GM21786 (cell line): ENCODE results near the gene IQCK.

Source experiments
- ATAC-seq: cut with Tn5 transposase; IDR thresholded peaks from one replicate; pipeline ENCODE4 v1.9.1; 2021; ENCODE audit not compliant: unreplicated experiment

IQCK gene

DNA sequence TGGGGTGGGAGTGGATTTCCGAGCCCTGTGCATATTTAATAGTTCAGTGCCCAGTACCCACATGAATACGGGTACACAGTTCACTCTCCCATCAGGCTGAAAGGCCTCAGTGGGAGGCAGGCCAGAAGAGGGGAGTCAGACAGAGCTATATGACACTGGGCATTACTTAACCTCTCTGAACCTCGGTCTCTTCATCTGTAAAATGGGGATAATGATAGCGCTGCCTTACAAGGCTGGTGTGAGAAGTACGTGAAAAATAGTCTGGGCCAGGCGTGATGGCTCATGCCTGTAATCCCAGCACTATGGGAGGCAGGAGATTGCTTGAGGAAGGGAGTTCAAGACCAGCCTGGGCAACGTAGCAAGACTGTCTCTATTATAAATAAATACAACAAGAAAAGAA lies 163.0 kb downstream of the IQCK start:
- ATAC-seq = no peak

DNA sequence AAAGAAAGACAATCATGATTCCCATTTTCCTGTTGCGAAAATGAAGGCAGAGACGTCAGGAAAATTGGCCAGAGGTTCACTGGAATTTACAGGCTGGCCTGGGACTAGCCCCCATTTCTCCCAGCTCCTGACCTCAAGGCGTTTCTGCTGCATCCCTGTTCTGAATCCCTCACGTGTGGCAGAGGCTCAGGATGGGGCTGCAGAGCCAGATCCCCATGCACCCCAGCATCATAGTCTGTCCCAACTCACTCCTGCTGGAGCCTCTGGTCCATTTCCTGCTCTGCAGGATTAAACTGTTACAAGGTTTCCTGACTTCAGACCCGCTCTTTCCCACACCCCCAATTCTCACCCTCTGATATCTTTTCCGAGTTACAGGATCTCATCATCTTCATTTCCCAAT lies 163.7 kb downstream of the IQCK start:
- no peak for ATAC-seq

DNA sequence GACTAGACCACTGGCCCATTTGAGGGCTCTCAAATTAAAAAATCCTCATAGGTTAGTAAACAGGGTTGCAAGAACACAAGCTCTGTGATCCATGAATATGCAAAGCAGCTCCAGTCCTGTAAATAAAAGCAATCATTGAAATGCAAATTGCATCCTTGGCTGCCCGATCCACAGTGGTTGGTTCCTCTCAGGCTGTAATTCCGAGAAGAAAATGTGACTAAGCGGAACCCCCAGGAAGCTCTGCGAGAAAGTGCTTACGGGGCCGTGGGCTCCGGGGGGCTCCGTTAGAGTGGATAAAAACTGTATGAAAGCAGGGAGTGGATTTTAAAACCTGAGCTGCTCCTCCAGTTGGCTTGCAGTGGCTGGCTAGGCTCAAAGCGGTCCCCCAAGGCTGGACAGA lies 164.1 kb downstream of the IQCK start:
- no peak for ATAC-seq

DNA sequence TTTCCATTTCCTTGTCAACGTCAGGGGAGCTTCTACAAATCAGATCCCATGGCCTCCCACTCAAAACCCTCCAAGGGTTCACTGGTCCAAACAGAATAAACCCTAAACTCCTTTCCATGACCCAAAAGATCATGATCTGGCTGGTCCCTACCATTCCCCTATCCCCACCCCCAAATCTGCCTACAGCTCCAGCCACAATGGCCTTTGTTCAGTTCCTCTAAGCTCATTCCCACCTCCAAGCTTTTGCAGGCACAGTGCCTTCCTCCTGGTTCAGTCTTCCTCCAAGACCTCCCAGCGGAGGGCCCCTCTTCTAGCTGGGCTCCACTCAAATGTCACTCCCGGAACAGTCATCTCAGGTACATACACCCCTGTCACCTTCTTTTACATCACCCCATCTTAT lies 164.6 kb downstream of the IQCK start:
- no peak for ATAC-seq

- ATAC-seq = no peak
Measured at GRCh38 chr16:19883296-19883965, 165.4 kb downstream of the IQCK start.

GRCh38 chr16:19883966-19884485 lies 166.0 kb downstream of the IQCK start:
- ATAC-seq = no peak

GRCh38 chr16:19884611-19885450 lies 166.8 kb downstream of the IQCK start, which contains the start of gene GPRC5B:
GPRC5B (minus strand) TSS chr16:19884848; CDS start chr16:19872845, 12,003 bp downstream.
- ATAC-seq = no peak

GRCh38 chr16:19885451-19886072 lies 167.5 kb downstream of the IQCK start:
- ATAC-seq = no peak

- ATAC-seq = no peak
Measured at GRCh38 chr16:19886073-19886941, 168.2 kb downstream of the IQCK start.

- no peak for ATAC-seq
Measured at GRCh38 chr16:19888834-19889233, 170.8 kb downstream of the IQCK start.

GRCh38 chr16:19890901-19891300 lies 172.8 kb downstream of the IQCK start:
- no peak for ATAC-seq

DNA sequence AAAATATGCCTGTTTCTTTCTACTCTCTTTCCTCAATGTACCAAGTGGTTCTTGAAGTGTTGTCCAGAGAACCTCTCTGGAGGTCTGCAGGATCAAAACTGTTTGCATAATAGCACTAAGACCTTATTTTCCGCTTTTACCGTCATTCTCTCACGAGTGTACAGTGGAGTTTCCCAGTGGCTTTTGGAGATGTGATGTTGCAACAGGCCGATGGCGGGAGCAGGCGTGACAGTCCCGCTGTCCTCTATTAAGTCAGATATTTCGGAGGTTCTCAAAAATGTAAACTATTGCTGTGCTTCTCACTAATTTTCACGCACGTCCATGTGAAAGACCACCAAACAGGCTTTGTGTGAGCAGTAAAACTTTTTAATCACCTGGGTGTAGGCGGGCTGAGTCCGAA lies 174.8 kb downstream of the IQCK start:
- ATAC-seq = no peak

DNA sequence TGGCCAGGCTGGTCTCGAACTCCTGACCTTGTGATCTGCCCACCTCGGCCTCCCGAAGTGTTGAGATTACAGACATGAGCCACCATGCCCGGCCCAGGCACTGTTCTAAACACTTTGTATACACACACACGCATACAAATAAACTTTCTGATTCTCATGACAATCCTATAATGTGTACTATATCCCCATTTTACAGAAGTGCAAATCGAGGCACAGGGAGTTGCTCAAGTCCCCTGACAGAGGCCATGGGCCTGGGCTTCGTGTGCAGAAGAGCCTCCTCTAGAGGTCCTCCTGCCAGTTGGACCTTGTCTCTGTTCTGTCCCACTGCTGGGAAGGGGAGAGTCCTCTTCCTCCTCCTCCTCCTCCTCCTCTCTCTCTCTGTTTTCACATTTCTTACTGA lies 176.5 kb downstream of the IQCK start:
- no peak for ATAC-seq

DNA sequence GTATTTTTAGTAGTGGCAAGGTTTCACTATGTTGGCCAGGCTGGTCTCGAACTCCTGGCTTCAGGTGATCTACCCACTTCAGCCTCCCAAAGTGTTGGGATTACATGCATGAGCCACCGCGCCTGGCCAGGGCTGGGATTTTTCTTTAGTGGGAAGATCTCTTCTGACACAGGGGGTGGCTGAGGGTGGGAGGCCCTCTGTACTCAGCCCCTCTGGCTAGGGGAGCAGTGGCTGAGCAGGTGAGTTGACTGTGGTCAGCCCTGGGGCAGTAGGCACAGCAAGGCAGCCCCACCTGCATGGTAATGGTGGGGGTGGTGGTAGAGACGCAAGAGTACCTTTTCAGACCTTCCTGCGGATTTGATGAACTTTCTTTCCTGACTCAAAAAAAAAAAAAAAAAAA lies 178.9 kb downstream of the IQCK start:
- ATAC-seq = no peak

DNA sequence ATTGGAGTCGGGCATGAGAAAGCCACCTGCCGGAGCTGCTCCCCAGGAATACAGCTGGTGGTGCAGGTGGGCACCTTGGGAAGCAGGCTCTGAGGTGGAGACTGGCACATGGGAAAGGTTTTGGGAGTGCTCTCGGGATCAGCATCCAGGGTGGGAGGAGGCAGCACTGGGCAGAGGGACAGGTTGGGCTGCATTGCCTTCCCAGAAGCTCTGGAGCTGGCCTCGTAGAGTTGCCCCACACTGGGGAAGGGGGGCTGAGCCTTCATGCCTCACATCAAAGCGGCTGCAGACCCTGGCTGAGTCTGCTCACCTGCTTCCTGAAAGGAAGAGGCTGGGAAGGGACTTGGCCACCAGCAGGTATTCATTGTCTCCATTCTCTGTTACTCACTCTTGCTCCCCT lies 180.1 kb downstream of the IQCK start:
- ATAC-seq = no peak

DNA sequence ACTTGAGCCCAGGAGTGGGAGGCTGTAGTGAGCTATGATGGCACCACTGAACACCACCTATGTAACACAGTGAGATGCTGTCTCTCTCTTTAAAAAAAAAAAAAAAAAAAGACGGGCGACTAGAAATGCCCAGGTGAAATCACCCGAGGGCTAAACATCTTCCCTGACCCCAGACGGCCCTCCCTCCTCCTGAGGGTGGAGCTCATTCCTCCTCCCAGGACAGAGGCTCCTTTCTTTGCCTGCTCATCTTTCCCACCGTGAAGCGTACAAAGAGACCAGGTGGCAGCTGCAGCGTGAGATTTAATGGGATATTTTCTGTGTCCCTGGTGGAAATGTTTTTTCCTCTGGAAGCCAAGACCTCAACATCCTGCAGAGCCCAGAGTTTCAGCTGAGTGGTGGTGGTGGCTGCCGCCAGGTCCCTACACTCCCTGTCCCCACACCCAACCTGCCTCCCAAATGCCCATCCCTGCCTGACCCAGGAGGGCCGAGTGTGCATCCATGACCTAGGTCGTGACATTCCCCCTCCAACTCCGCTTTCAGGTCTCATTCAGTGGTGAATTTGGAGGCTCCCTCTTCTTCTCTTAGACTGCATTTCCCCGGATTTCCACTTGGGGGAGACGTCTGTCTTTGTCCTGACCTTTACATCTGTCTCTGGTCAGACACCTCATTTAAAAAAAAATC lies 181.0 kb downstream of the IQCK start:
- ATAC-seq = no peak

GRCh38 chr16:19899605-19899955 lies 181.5 kb downstream of the IQCK start:
- ATAC-seq = no peak

GRCh38 chr16:19901164-19901563 lies 183.1 kb downstream of the IQCK start:
- no peak for ATAC-seq

GRCh38 chr16:19907161-19907992 lies 189.3 kb downstream of the IQCK start:
- peak; percentile 48 for ATAC-seq
